Neural cell (in vitro differentiated cells): Measurements from ENCODE around the gene MTX3. TPM values are rescaled to one million over a fixed set of nuclear protein-coding genes. Genes with fewer than 3 reads are reported as not detected.

Source experiments
- H2AFZ ChIP-seq: fragments of 200-600, 300-800 bp; sonication (generic), shearing (Covaris generic); 2 replicates; pipeline ENCODE4 v1.6.0; 2014; ENCODE audit warnings: low read depth, mild to moderate bottlenecking, antibody characterized with exemption, low read length, moderate library complexity
- H3F3A ChIP-seq: fragments of 200-600 bp; shearing (Covaris generic); 2 replicates; pipeline ENCODE4 v1.6.1; 2016; ENCODE audit warnings: mild to moderate bottlenecking, moderate library complexity, mixed read lengths, antibody characterized with exemption, low read length; ENCODE audit not compliant: insufficient read depth, poor library complexity, severe bottlenecking
- H3K27ac ChIP-seq: fragments of 200-600, 300-800 bp; sonication (generic), shearing (Covaris generic); 2 replicates; pipeline ENCODE4 v1.5.1; 2014; ENCODE audit warnings: mild to moderate bottlenecking, low read length, moderate library complexity
- H3K27me3 ChIP-seq: fragments of 300-800, 200-600 bp; sonication (generic), shearing (Covaris generic); 2 replicates; pipeline ENCODE4 v1.6.0; 2014; ENCODE audit warnings: mild to moderate bottlenecking, low read depth, low read length, moderate library complexity; ENCODE audit not compliant: insufficient read depth
- H3K36me3 ChIP-seq: fragments of 300-800, 200-600 bp; sonication (generic), shearing (Covaris generic); 2 replicates; pipeline ENCODE4 v1.5.1; 2014; ENCODE audit warnings: mild to moderate bottlenecking, antibody characterized with exemption, low read length, moderate library complexity; ENCODE audit not compliant: insufficient read depth
- H3K4me2 ChIP-seq: fragments of 300-800, 200-600 bp; sonication (generic), shearing (Covaris generic); 2 replicates; pipeline ENCODE4 v1.6.0; 2014; ENCODE audit warnings: mild to moderate bottlenecking, low read length
- H3K4me3 ChIP-seq: fragments of 300-800, 200-600 bp; sonication (generic), shearing (Covaris generic); 2 replicates; pipeline ENCODE4 v1.5.1; 2014; ENCODE audit warnings: mild to moderate bottlenecking, low read length, moderate library complexity
- H3K79me2 ChIP-seq: fragments of 200-600 bp; shearing (Covaris generic); replicated peaks from 2 replicates; pipeline ENCODE4 v1.6.0; 2014; ENCODE audit warnings: mild to moderate bottlenecking, low read length, moderate library complexity; ENCODE audit not compliant: insufficient read depth
- H3K9ac ChIP-seq: fragments of 300-800, 200-600 bp; sonication (generic), shearing (Covaris generic); 2 replicates; pipeline ENCODE4 v1.6.1; 2016; ENCODE audit warnings: mild to moderate bottlenecking, low read length, mixed read lengths
- H3K9me2 ChIP-seq: fragments of 200-600 bp; shearing (Covaris generic); 2 replicates; pipeline ENCODE4 v1.6.1; 2016; ENCODE audit warnings: mild to moderate bottlenecking, low read length, mixed read lengths; ENCODE audit not compliant: insufficient read depth
- H3K9me3 ChIP-seq: fragments of 200-600, 300-800 bp; sonication (generic), shearing (Covaris generic); 2 replicates; pipeline ENCODE4 v1.6.1; 2016; ENCODE audit warnings: mild to moderate bottlenecking, mixed run types, low read length, moderate library complexity, mixed read lengths
- H4K20me1 ChIP-seq: fragments of 200-600 bp; shearing (Covaris generic); 2 replicates; pipeline ENCODE4 v1.6.1; 2016; ENCODE audit warnings: mild to moderate bottlenecking, mixed run types; ENCODE audit not compliant: insufficient read depth
- CTCF ChIP-seq: fragments of 450-650 bp; IDR thresholded peaks from 2 replicates; pipeline ENCODE4 v1.5.1; 2014; ENCODE audit warnings: antibody characterized with exemption, mild to moderate bottlenecking, moderate library complexity; ENCODE audit not compliant: poor library complexity, severe bottlenecking
- EP300 ChIP-seq: fragments of 450-650 bp; conservative IDR thresholded peaks from 2 replicates; pipeline ENCODE4 v1.6.1; 2014; ENCODE audit warnings: antibody characterized with exemption, mild to moderate bottlenecking, moderate library complexity; ENCODE audit not compliant: poor library complexity, severe bottlenecking
- EZH2 ChIP-seq: fragments of 200-600, 300-800 bp; shearing (Covaris generic), sonication (generic); IDR thresholded peaks from 2 replicates; pipeline ENCODE4 v1.6.1; 2014; ENCODE audit warnings: antibody characterized with exemption, low read length, borderline replicate concordance, mild to moderate bottlenecking; ENCODE audit not compliant: insufficient read depth, poor library complexity, severe bottlenecking
- MXI1 ChIP-seq: fragments of 450-650 bp; conservative IDR thresholded peaks from 2 replicates; pipeline ENCODE4 v1.6.1; 2014; ENCODE audit warnings: antibody characterized with exemption, mild to moderate bottlenecking; ENCODE audit not compliant: poor library complexity, severe bottlenecking
- POLR2AphosphoS5 ChIP-seq: IDR thresholded peaks from 2 replicates; pipeline ENCODE4 v1.6.1; 2012
- RAD21 ChIP-seq: fragments of 450-650 bp; conservative IDR thresholded peaks from 2 replicates; pipeline ENCODE4 v1.6.1; 2014; ENCODE audit warnings: antibody characterized with exemption, mild to moderate bottlenecking, moderate library complexity
- REST ChIP-seq: IDR thresholded peaks from 2 replicates; pipeline ENCODE4 v1.6.1; 2012; ENCODE audit warnings: borderline replicate concordance
- SMC3 ChIP-seq: fragments of 450-650 bp; conservative IDR thresholded peaks from 2 replicates; pipeline ENCODE4 v1.6.1; 2014; ENCODE audit warnings: antibody characterized with exemption, mild to moderate bottlenecking, moderate library complexity; ENCODE audit not compliant: poor library complexity
- TAF1 ChIP-seq: IDR thresholded peaks from 2 replicates; pipeline ENCODE4 v1.6.1; 2012; ENCODE audit warnings: low read depth
- polyA minus RNA-seq: library from RNA; depleted of rRNA, polyadenylated mRNA; stranded (reverse); fragments of >200 nt; gene quantifications from 2 replicates; pipeline ENCODE4 v1.2.3, GENCODE V29; 2014
- polyA plus RNA-seq: library from polyadenylated mRNA; depleted of rRNA; stranded (reverse); fragments of >200 nt; gene quantifications from 2 replicates; pipeline ENCODE4 v1.2.3, GENCODE V29; 2014

MTX3 gene
- polyA plus RNA-seq: 19.4 and 20.8 TPM in 2 replicates
- 25.3 and 26.7 TPM in 2 replicates for polyA minus RNA-seq

- Histone ChIP-seq H3K9me2 (no peaks in the 10 kb centered on the region), H3F3A (no peaks in the 10 kb centered on the region), H3K4me3 (peak within 1 kb of the TSS; percentile 79), H3K36me3 (peaks cover 8% of the 10 kb centered on the region), H2AFZ (peak within 1 kb of the TSS; percentile 95), H3K9ac (peak within 1 kb of the TSS; percentile 71), H3K4me2 (peak within 1 kb of the TSS; percentile 83), H4K20me1 (no peaks in the 10 kb centered on the region), H3K27ac (peak within 1 kb of the TSS; percentile 53), H3K27me3 (no peaks in the 10 kb centered on the region), H3K9me3 (no peaks in the 10 kb centered on the region), H3K79me2 (peaks cover 18% of the 10 kb centered on the region)
- TF ChIP-seq MXI1: peak; percentile 96
- TF ChIP-seq RAD21: no peak
- no peak for TF ChIP-seq EZH2
- TF ChIP-seq TAF1: peak; percentile 58
- TF ChIP-seq POLR2AphosphoS5: peak; percentile 92
- peak; percentile 77 for TF ChIP-seq REST
- TF ChIP-seq CTCF: no peak
- peak; percentile 39 for TF ChIP-seq EP300
- TF ChIP-seq SMC3: no peak
Measured at GRCh38 chr5:79990598-79991507, at the start of gene MTX3. Gene MTX3 (minus strand): TSS chr5:79991262. CDS start chr5:79991238, 24 bp downstream.

GRCh38 chr5:80039650-80040049, 48.6 kb upstream of the MTX3 start:
- Histone ChIP-seq H3K9ac (no peak overlapping the region), H3K4me3 (no peak overlapping the region), H3K27me3 (peaks cover 21% of the 10 kb centered on the region), H3K27ac (no peak overlapping the region), H3K36me3 (no peaks in the 10 kb centered on the region), H3K4me2 (no peak overlapping the region), H2AFZ (no peak overlapping the region), H3F3A (no peaks in the 10 kb centered on the region), H3K9me3 (no peaks in the 10 kb centered on the region), H3K9me2 (no peaks in the 10 kb centered on the region), H4K20me1 (no peaks in the 10 kb centered on the region), H3K79me2 (no peaks in the 10 kb centered on the region)
- TF ChIP-seq EZH2 (no peak), SMC3 (no peak), EP300 (no peak), MXI1 (no peak), TAF1 (no peak), POLR2AphosphoS5 (no peak), REST (no peak), RAD21 (no peak), CTCF (no peak)
